Calu3 (cell line): Measurements from ENCODE around the gene MYO19. TPM values are rescaled to one million over a fixed set of nuclear protein-coding genes. Genes with fewer than 3 reads are reported as not detected.

Experiments used
- BruUV-seq: library from RNA; stranded (reverse); fragments of 400-500 nt; replicated peaks from 2 replicates; lab custom pipeline; 2021; lab: Mats Ljungman, UMichigan
- CTCF ChIA-PET: fragments of 300-600 bp; sonication (Branson Sonifier 250); formaldehyde crosslinking; loops from one replicate; lab custom pipeline; 2022; ENCODE audit warnings: antibody characterized with exemption; lab: Charles Lee
- DNase-seq: peaks from one replicate; pipeline ENCODE4 v3.0.0; 2022
- H3K27ac Mint-ChIP-seq: one replicate; pipeline ENCODE4 v1.8.0; 2022; ENCODE audit warnings: mixed read lengths; ENCODE audit not compliant: unreplicated experiment
- H3K27me3 Mint-ChIP-seq: one replicate; pipeline ENCODE4 v1.8.0; 2022; ENCODE audit warnings: mixed read lengths; ENCODE audit not compliant: unreplicated experiment
- H3K36me3 Mint-ChIP-seq: one replicate; pipeline ENCODE4 v1.8.0; 2022; ENCODE audit warnings: mild to moderate bottlenecking, moderate library complexity, mixed read lengths; ENCODE audit not compliant: insufficient read depth, unreplicated experiment
- H3K4me1 Mint-ChIP-seq: one replicate; pipeline ENCODE4 v1.8.0; 2022; ENCODE audit warnings: mild to moderate bottlenecking, low read depth, mixed read lengths; ENCODE audit not compliant: unreplicated experiment
- H3K4me3 Mint-ChIP-seq: one replicate; pipeline ENCODE4 v1.8.0; 2022; ENCODE audit warnings: mild to moderate bottlenecking, low read depth, moderate library complexity, mixed read lengths; ENCODE audit not compliant: unreplicated experiment
- H3K9me3 Mint-ChIP-seq: one replicate; pipeline ENCODE4 v1.8.0; 2022; ENCODE audit warnings: low read depth, mixed read lengths; ENCODE audit not compliant: unreplicated experiment
- CTCF ChIP-seq: fragments of 200-600 bp; IDR thresholded peaks from one replicate; pipeline ENCODE4 v1.8.0; 2022; ENCODE audit warnings: antibody characterized with exemption; ENCODE audit not compliant: unreplicated experiment
- intact Hi-C: fragments of 100-400 bp; cut with micrococcal nuclease; formaldehyde crosslinking; loops from one replicate; pipeline ENCODE4 v1.10.0; 2022; ENCODE audit not compliant: unreplicated experiment
- total RNA-seq: library from RNA; stranded (reverse); gene quantifications from 2 replicates; pipeline ENCODE4 v1.2.3, GENCODE V29; 2022

MYO19 gene
- total RNA-seq, 1 experiment from 2014 or later: 156 TPM

GRCh38 chr17:36550491-36551417 lies 16.1 kb upstream of the MYO19 start:
- intact Hi-C loops: no loop called here
- H3K4me3 Mint-ChIP-seq: no peak overlapping the region
- peaks cover 45% of the 10 kb centered on the region for H3K4me1 Mint-ChIP-seq
- no peaks in the 10 kb centered on the region for H3K9me3 Mint-ChIP-seq
- no peak for DNase-seq
- no peak for TF ChIP-seq CTCF
- CTCF ChIA-PET: no interaction called here
- no TSS peak for BruUV-seq
- peaks cover 82% of the 10 kb centered on the region for H3K36me3 Mint-ChIP-seq
- peak overlapping the region; percentile 77 for H3K27ac Mint-ChIP-seq
- H3K27me3 Mint-ChIP-seq: no peaks in the 10 kb centered on the region

GRCh38 chr17:36547776-36548175 lies 13.1 kb upstream of the MYO19 start:
- CTCF ChIA-PET: interaction anchor here (1.1 to 4.3 kb wide), 2 partner anchors 12 to 14 kb away, joined by 3 to 58 read pairs; partner anchors contain the start of genes MYO19 and PIGW
- Mint-ChIP-seq H3K27ac (peak overlapping the region; percentile 95), H3K27me3 (no peaks in the 10 kb centered on the region), H3K36me3 (peaks cover 95% of the 10 kb centered on the region), H3K4me1 (peaks cover 37% of the 10 kb centered on the region), H3K4me3 (peak overlapping the region; percentile 97), H3K9me3 (no peaks in the 10 kb centered on the region)
- intact Hi-C loops: loop anchor here (5.0 kb wide), 1 partner anchor 690 kb away; no protein-coding TSS in a partner anchor
- DNase-seq: no peak
- no TSS peak for BruUV-seq
- no peak for TF ChIP-seq CTCF

GRCh38 chr17:36546418-36547093 lies 11.9 kb upstream of the MYO19 start:
- no peaks in the 10 kb centered on the region for H3K27me3 Mint-ChIP-seq
- intact Hi-C loops: loop anchor here (5.0 kb wide), 1 partner anchor 691 kb away; no protein-coding TSS in a partner anchor
- peak overlapping the region; percentile 97 for H3K4me3 Mint-ChIP-seq
- H3K36me3 Mint-ChIP-seq: peaks cover 92% of the 10 kb centered on the region
- H3K27ac Mint-ChIP-seq: peak overlapping the region; percentile 95
- H3K4me1 Mint-ChIP-seq: peaks cover 37% of the 10 kb centered on the region
- CTCF ChIA-PET: interaction anchor here (0.6 to 4.3 kb wide), 10 partner anchors 8 to 1176 kb away, joined by 3 to 58 read pairs (median 5); partner anchors contain the start of genes MRM1, MYO19 and PIGW
- TF ChIP-seq CTCF: no peak
- DNase-seq: no peak
- BruUV-seq: TSS peak; percentile 34
- no peaks in the 10 kb centered on the region for H3K9me3 Mint-ChIP-seq
